ENCODE results near the gene PRDM11. TPM values are rescaled to one million over a fixed set of nuclear protein-coding genes. Genes with fewer than 3 reads are reported as not detected.

The PRDM11 gene
- total and polyA plus RNA-seq, 4 donors = 3.7 to 35.1 (median 14.1) TPM

DNA sequence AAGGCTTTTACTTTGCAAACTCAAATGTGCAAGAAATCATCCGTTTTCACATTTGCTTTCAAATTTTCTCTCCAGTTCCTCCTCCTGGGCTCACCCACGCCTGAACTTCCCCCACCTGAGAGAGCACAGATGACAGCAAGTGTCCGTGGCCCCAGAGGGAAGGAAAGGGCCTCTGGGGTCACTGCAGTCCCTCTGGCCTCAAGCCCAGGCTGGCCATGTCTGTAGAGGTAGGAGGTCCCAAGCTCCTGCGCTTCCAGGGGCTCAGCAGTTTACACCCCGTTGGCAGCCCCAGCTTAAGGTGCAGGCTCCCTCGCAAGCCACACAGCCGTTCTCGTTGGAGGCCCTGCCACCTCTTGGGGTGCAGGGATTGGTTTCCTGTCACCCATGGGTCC lies 40.5 kb upstream of the PRDM11 start:
- no peak overlapping the region for H3K27ac ChIP-seq (ENCODE audit: low read depth in 1 of 2, low read length in 1 of 2)
- ATAC-seq (ENCODE audit: insufficient read depth, low FRiP score) = no peak
- DNase-seq = no peak
- H3K4me1 ChIP-seq (ENCODE audit: control insufficient read depth in 5 of 5, insufficient read depth in 5 of 5, low read length in 5 of 5) = no peaks in the 10 kb centered on the region
- WGBS, 2 donors = 62 to 68% methylated on average over 8 of the region's 8 CpGs
- no peaks in the 10 kb centered on the region for H3K9me3 ChIP-seq (ENCODE audit: control insufficient read depth in 4 of 4, insufficient read depth in 3 of 4, low read length in 3 of 4)
- peaks cover 0 to 6% (median 0%) of the 10 kb centered on the region in 3 donors for H3K27me3 ChIP-seq (ENCODE audit: control insufficient read depth in 3 of 3, insufficient read depth in 3 of 3, low read length in 2 of 3)
- no peak overlapping the region for H3K4me3 ChIP-seq
- no peak overlapping the region for H3K9ac ChIP-seq (ENCODE audit: insufficient read depth in 1 of 2, low read length in 2 of 2)
- H3K36me3 ChIP-seq (ENCODE audit: control insufficient read depth in 4 of 4, insufficient read depth in 4 of 4, low read length in 4 of 4) = no peaks in the 10 kb centered on the region
- no peak for TF ChIP-seq CTCF (IDR thresholded peaks at IDR 0.05; ENCODE audit: control extremely low read depth, extremely low read depth)

DNA sequence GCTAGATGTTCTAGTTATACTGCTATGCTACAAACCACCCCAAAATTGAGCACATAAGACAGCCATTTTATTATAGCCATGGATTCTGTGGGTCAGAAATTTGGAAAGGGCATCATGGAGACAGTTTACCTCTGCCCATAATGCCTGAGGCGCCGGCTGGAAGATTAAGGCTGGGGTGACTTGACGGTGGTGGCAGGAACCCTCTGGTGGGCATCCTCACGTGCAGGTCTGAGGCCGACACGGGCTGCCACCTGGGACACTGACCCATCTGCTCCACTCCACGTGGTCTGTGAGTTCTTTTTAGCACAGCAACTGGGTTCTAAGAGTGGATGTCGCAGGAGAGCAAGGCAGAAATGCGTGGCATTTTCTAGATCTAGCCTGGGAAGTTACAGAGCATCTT lies 40.0 kb upstream of the PRDM11 start:
- TF ChIP-seq CTCF (IDR thresholded peaks at IDR 0.05; ENCODE audit: control extremely low read depth, extremely low read depth) = no peak
- Histone ChIP-seq H3K27me3 (ENCODE audit: control insufficient read depth in 3 of 3, insufficient read depth in 3 of 3, low read length in 2 of 3) (peaks cover 0 to 6% (median 0%) of the 10 kb centered on the region in 3 donors), H3K4me1 (ENCODE audit: control insufficient read depth in 5 of 5, insufficient read depth in 5 of 5, low read length in 5 of 5) (no peaks in the 10 kb centered on the region), H3K4me3 (no peak overlapping the region), H3K9me3 (ENCODE audit: control insufficient read depth in 4 of 4, insufficient read depth in 3 of 4, low read length in 3 of 4) (no peaks in the 10 kb centered on the region), H3K9ac (ENCODE audit: insufficient read depth in 1 of 2, low read length in 2 of 2) (no peak overlapping the region), H3K36me3 (ENCODE audit: control insufficient read depth in 4 of 4, insufficient read depth in 4 of 4, low read length in 4 of 4) (no peaks in the 10 kb centered on the region), H3K27ac (ENCODE audit: low read depth in 1 of 2, low read length in 1 of 2) (no peak overlapping the region)
- ATAC-seq (ENCODE audit: insufficient read depth, low FRiP score) (no peak), DNase-seq (no peak)
- 84 to 89% methylated on average over 9 of the region's 9 CpGs for WGBS, 2 donors

GRCh38 chr11:45107029-45107428 lies 39.4 kb upstream of the PRDM11 start:
- H3K27me3 ChIP-seq (ENCODE audit: control insufficient read depth in 3 of 3, insufficient read depth in 3 of 3, low read length in 2 of 3) = peaks cover 0 to 6% (median 0%) of the 10 kb centered on the region in 3 donors
- ATAC-seq (ENCODE audit: insufficient read depth, low FRiP score) = no peak
- DNase-seq = no peak
- no peak overlapping the region for H3K9ac ChIP-seq (ENCODE audit: insufficient read depth in 1 of 2, low read length in 2 of 2)
- no peak overlapping the region for H3K4me3 ChIP-seq
- WGBS, 2 donors = 64 to 81% methylated on average over 5 of the region's 5 CpGs
- no peaks in the 10 kb centered on the region for H3K9me3 ChIP-seq (ENCODE audit: control insufficient read depth in 4 of 4, insufficient read depth in 3 of 4, low read length in 3 of 4)
- no peak overlapping the region for H3K27ac ChIP-seq (ENCODE audit: low read depth in 1 of 2, low read length in 1 of 2)
- H3K36me3 ChIP-seq (ENCODE audit: control insufficient read depth in 4 of 4, insufficient read depth in 4 of 4, low read length in 4 of 4) = no peaks in the 10 kb centered on the region
- no peaks in the 10 kb centered on the region for H3K4me1 ChIP-seq (ENCODE audit: control insufficient read depth in 5 of 5, insufficient read depth in 5 of 5, low read length in 5 of 5)
- no peak for TF ChIP-seq CTCF (IDR thresholded peaks at IDR 0.05; ENCODE audit: control extremely low read depth, extremely low read depth)
